GM06990 (cell line): Measurements from ENCODE around the gene DCXR.
A peak's percentile ranks its signal among the peaks of the same experiment; 100 is the strongest.

ENCODE experiments used
- DNase-seq: peaks from one replicate; pipeline ENCODE4 v3.0.0-alpha.2; 2011; ENCODE audit not compliant: insufficient read length; ENCODE audit errors: extremely low read depth
- H3K27me3 ChIP-seq: replicated peaks from 2 replicates; pipeline ENCODE4 v1.6.0; 2011; ENCODE audit warnings: low read length; ENCODE audit not compliant: control insufficient read depth, insufficient read depth
- H3K36me3 ChIP-seq: 2 replicates; pipeline ENCODE4 v1.5.1; 2011; ENCODE audit warnings: low read length; ENCODE audit not compliant: control insufficient read depth, insufficient read depth
- H3K4me3 ChIP-seq: replicated peaks from 2 replicates; pipeline ENCODE4 v1.5.1; 2011; ENCODE audit warnings: low read depth, mild to moderate bottlenecking, control low read depth, low read length
- CTCF ChIP-seq: IDR thresholded peaks from 2 replicates; pipeline ENCODE4 v1.5.1; 2011; ENCODE audit warnings: low read length, control low read depth, mild to moderate bottlenecking, inconsistent platforms; ENCODE audit not compliant: insufficient read depth, poor library complexity, severe bottlenecking

DCXR gene

GRCh38 chr17:82050761-82051641, 13.5 kb upstream of the DCXR start:
- peak; percentile 13 for DNase-seq
- no peaks in the 10 kb centered on the region for H3K27me3 ChIP-seq
- TF ChIP-seq CTCF, result no peak
- H3K4me3 ChIP-seq, result peak overlapping the region; percentile 89
- peaks cover 16% of the 10 kb centered on the region for H3K36me3 ChIP-seq

- Histone ChIP-seq H3K4me3 (peak overlapping the region; percentile 89; the same call in 1 of the 2 replicates), H3K27me3 (no peaks in the 10 kb centered on the region), H3K36me3 (peaks cover 10% of the 10 kb centered on the region)
- peak; percentile 6 for DNase-seq
- no peak for TF ChIP-seq CTCF
Observed at GRCh38 chr17:82050152-82050760, 12.8 kb upstream of the DCXR start.

GRCh38 chr17:82049521-82049971, 12.0 kb upstream of the DCXR start:
- TF ChIP-seq CTCF, result no peak
- no peak overlapping the region for H3K4me3 ChIP-seq
- peaks cover 5% of the 10 kb centered on the region for H3K36me3 ChIP-seq
- peak; percentile 9 for DNase-seq
- H3K27me3 ChIP-seq, result no peaks in the 10 kb centered on the region

- Histone ChIP-seq H3K36me3 (peaks cover 3% of the 10 kb centered on the region), H3K4me3 (no peak overlapping the region), H3K27me3 (no peaks in the 10 kb centered on the region)
- no peak for TF ChIP-seq CTCF
- no peak for DNase-seq
Observed at GRCh38 chr17:82049106-82049505, 11.6 kb upstream of the DCXR start.

GRCh38 chr17:82048571-82048971, 11.1 kb upstream of the DCXR start:
- H3K27me3 ChIP-seq, result no peaks in the 10 kb centered on the region
- DNase-seq, result peak; percentile 10
- H3K4me3 ChIP-seq, result no peak overlapping the region
- H3K36me3 ChIP-seq, result peaks cover 2% of the 10 kb centered on the region
- TF ChIP-seq CTCF, result no peak
